SK-N-SH treated with all-trans-retinoic acid at 6 μM for 48 hours (cell line): ENCODE data around the gene IGF1R.
A peak's percentile ranks its signal among the peaks of the same experiment; 100 is the strongest.

Experiments
- CREB5 ChIP-seq: fragments of 250-450 bp; sonication (Bioruptor Pico); IDR thresholded peaks from 2 replicates; pipeline ENCODE4 v1.5.1; 2020; ENCODE audit warnings: low read depth, mild to moderate bottlenecking, moderate library complexity
- CSRNP3 ChIP-seq: fragments of 250-450 bp; sonication (Bioruptor Pico); IDR thresholded peaks from 2 replicates; pipeline ENCODE4 v1.5.1; 2021; ENCODE audit warnings: mild to moderate bottlenecking, moderate library complexity
- ESRRG ChIP-seq: fragments of 250-450 bp; sonication (Bioruptor Pico); IDR thresholded peaks from 2 replicates; pipeline ENCODE4 v1.6.1; 2021; ENCODE audit warnings: mild to moderate bottlenecking
- ISL1 ChIP-seq: fragments of 250-450 bp; sonication (Bioruptor Pico); IDR thresholded peaks from 2 replicates; pipeline ENCODE4 v2.1.2; 2022; ENCODE audit warnings: mild to moderate bottlenecking, moderate library complexity
- PATZ1 ChIP-seq: fragments of 250-450 bp; sonication (Bioruptor Pico); IDR thresholded peaks from 2 replicates; pipeline ENCODE4 v1.8.0; 2020; ENCODE audit warnings: mild to moderate bottlenecking, moderate library complexity, borderline replicate concordance
- PPARA ChIP-seq: fragments of 250-450 bp; sonication (Bioruptor Pico); IDR thresholded peaks from 2 replicates; pipeline ENCODE4 v1.5.0; 2020; ENCODE audit warnings: mild to moderate bottlenecking, borderline replicate concordance
- ZNF565 ChIP-seq: fragments of 450-650 bp; formaldehyde crosslinking; conservative IDR thresholded peaks from 2 replicates; pipeline ENCODE4 v1.5.0; 2020; ENCODE audit warnings: low read depth, mild to moderate bottlenecking, moderate library complexity

- TF ChIP-seq CREB5 (no peak), ESRRG (CRISPR knock-in tag) (no peak), CSRNP3 (CRISPR knock-in tag) (no peak), PATZ1 (CRISPR knock-in tag) (no peak), PPARA (no peak), ISL1 (CRISPR knock-in tag) (peak; percentile 28), ZNF565 (CRISPR knock-in tag) (no peak)
These were observed 208.2 kb downstream of the IGF1R start for GRCh38 chr15:98856532-98856907.
